ENCODE results near the gene TXNRD1. TPM values are rescaled to one million over a fixed set of nuclear protein-coding genes. Genes with fewer than 3 reads are reported as not detected.

The TXNRD1 gene
- total RNA-seq, 2 donors from 2014 or later: 87.6 to 115 TPM

DNA sequence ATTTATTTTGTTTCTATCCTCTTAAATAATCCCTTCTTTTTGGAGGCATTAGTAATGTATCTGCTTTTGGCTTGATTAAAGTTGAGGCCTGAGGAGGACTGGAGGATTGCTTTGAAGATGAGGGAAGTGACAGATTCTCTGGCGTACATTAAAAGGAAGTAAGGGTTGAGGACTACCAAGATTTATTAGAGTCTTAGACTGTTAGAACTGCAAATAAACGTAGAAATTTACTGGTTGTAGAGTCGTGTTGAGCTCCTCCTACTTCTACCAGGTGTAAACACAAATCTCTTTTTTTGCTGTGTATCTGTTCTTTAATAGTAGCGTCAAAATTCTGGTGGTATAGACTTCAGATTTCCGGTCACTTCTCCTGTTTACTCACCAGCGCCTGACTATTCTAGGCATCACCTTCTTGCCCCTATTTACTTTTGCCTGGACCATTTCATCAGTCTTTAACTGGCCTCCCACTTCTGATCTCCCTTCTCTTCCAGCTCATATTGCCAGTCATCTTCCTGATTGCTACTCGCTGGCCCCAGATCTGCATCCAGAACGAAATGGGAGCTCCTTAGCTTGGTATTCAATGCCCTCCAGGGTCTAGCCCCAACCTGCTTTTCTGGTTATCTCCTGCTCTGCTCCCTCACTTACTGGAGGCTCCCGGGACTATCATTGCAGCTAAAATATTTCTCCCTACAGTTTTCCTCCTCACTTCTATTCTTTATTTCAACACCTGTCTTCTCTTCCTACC lies 79.5 kb downstream of the TXNRD1 start:
- Histone ChIP-seq H3K9me3 (no peaks in the 10 kb centered on the region), H3K4me3 (no peak overlapping the region), H3K27me3 (replicated peaks; ENCODE audit: insufficient read depth) (no peaks in the 10 kb centered on the region), H3K4me1 (replicated peaks) (peaks cover 6% of the 10 kb centered on the region), H3K27ac (no peak overlapping the region), H3K36me3 (no peaks in the 10 kb centered on the region)
- no peak for DNase-seq (ENCODE audit: low spot score)
- TF ChIP-seq POLR2A (IDR thresholded peaks at IDR 0.05) (no peak), POLR2AphosphoS5 (IDR thresholded peaks at IDR 0.05) (no peak)
- TF ChIP-seq, protein P1, sequence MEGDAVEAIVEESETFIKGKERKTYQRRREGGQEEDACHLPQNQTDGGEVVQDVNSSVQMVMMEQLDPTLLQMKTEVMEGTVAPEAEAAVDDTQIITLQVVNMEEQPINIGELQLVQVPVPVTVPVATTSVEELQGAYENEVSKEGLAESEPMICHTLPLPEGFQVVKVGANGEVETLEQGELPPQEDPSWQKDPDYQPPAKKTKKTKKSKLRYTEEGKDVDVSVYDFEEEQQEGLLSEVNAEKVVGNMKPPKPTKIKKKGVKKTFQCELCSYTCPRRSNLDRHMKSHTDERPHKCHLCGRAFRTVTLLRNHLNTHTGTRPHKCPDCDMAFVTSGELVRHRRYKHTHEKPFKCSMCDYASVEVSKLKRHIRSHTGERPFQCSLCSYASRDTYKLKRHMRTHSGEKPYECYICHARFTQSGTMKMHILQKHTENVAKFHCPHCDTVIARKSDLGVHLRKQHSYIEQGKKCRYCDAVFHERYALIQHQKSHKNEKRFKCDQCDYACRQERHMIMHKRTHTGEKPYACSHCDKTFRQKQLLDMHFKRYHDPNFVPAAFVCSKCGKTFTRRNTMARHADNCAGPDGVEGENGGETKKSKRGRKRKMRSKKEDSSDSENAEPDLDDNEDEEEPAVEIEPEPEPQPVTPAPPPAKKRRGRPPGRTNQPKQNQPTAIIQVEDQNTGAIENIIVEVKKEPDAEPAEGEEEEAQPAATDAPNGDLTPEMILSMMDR (IDR thresholded peaks at IDR 0.05): no peak
- intact Hi-C loops (cut with DNase I): loop anchor here (5.0 kb wide), 1 partner anchor 163 kb away; no protein-coding TSS in a partner anchor
- 51% methylated on average over 9 of the region's 9 CpGs for WGBS

DNA sequence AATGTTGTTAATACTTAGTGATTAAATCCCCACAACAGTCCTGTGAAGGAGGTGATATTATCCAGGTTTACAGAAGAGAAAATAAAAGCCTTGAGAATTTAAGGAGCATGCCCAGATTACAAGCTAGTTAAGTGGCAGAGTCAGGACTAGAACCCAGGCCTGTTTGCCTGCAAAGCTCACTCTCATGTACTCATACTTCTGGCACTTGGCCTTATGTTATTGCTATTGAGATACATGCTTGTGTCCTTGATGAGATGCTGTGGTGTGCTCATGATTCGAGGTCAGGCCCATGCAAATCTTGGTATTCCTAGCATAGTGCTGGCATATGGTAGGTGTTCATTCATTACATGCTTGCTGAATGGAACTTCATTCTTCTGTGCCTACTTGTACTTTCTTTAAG lies 80.4 kb downstream of the TXNRD1 start:
- no peaks in the 10 kb centered on the region for H3K36me3 ChIP-seq
- 86% methylated on average over 1 of the region's 1 CpG for WGBS
- H3K27ac ChIP-seq: no peak overlapping the region
- TF ChIP-seq POLR2A (IDR thresholded peaks at IDR 0.05) (no peak), POLR2AphosphoS5 (IDR thresholded peaks at IDR 0.05) (no peak)
- TF ChIP-seq, protein P1 (IDR thresholded peaks at IDR 0.05): no peak
- H3K9me3 ChIP-seq: no peaks in the 10 kb centered on the region
- intact Hi-C loops (cut with DNase I): loop anchor here (5.0 kb wide), 1 partner anchor 164 kb away; no protein-coding TSS in a partner anchor
- H3K4me1 ChIP-seq (replicated peaks): peaks cover 6% of the 10 kb centered on the region
- DNase-seq (ENCODE audit: low spot score): no peak
- no peak overlapping the region for H3K4me3 ChIP-seq
- H3K27me3 ChIP-seq (replicated peaks; ENCODE audit: insufficient read depth): no peaks in the 10 kb centered on the region

DNA sequence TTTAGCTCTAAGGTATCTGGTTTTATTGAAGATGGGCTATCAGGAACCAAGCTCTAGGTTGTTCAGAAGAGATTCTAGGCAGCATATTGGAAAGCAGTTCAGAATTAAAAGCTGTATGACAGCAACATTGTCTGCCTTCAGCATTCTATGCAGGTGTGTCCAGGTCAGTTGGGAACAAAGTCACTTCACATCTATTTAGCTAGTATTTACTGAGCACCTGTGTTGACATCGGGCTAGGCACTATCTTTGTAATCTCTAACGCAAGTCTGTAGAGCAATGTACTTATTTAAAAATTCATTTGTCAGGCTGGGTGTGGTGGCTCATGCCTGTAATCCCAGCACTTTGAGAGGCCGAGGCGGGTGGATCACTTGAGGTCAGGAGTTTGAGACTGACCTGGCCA lies 81.1 kb downstream of the TXNRD1 start:
- Histone ChIP-seq H3K36me3 (no peaks in the 10 kb centered on the region), H3K4me3 (no peak overlapping the region), H3K27me3 (replicated peaks; ENCODE audit: insufficient read depth) (no peaks in the 10 kb centered on the region), H3K27ac (no peak overlapping the region), H3K9me3 (no peaks in the 10 kb centered on the region), H3K4me1 (replicated peaks) (peaks cover 6% of the 10 kb centered on the region)
- intact Hi-C loops (cut with DNase I): loop anchor here (5.0 kb wide), 1 partner anchor 164 kb away; no protein-coding TSS in a partner anchor
- 87% methylated on average over 4 of the region's 4 CpGs for whole genome bisulfite sequencing
- TF ChIP-seq POLR2AphosphoS5 (IDR thresholded peaks at IDR 0.05) (no peak), POLR2A (IDR thresholded peaks at IDR 0.05) (no peak)
- TF ChIP-seq, protein P1 (IDR thresholded peaks at IDR 0.05): no peak
- DNase-seq (ENCODE audit: low spot score): no peak

DNA sequence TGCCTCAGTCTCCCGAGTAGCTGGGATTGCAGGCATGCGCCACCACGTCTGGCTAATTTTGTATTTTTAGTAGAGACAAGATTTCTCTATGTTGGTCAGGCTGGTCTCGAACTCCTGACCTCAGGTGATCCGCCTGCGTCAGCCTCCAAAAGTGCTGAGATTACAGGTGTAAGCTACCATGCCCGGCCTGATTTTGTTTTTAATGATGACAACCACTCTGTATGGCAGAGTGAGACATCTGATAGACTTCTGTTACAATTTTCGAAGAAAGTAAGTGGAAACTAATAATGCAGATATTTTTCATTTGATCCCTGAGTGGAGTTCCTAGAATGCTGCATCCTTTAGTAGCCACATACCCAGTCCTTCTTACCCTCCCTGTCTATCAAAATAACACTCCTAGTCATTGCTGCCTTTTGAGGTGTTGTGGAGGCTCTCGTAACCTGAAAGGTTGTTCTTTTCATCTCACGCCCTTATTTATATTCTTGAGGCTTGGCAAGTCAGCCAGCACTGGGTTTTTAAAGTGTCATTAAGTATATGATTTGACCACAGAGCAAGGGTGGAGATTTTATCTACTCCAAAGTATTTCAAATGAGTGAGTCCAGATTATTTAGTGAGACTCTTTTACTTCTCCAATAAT lies 82.0 kb downstream of the TXNRD1 start:
- no peaks in the 10 kb centered on the region for H3K36me3 ChIP-seq
- intact Hi-C loops (cut with DNase I): loop anchor here (5.0 kb wide), 1 partner anchor 165 kb away; no protein-coding TSS in a partner anchor
- no peaks in the 10 kb centered on the region for H3K9me3 ChIP-seq
- no peak for DNase-seq (ENCODE audit: low spot score)
- TF ChIP-seq POLR2AphosphoS5 (IDR thresholded peaks at IDR 0.05): no peak
- TF ChIP-seq, protein P1 (IDR thresholded peaks at IDR 0.05): no peak
- no peak for TF ChIP-seq POLR2A (IDR thresholded peaks at IDR 0.05)
- no peak overlapping the region for H3K27ac ChIP-seq
- H3K4me3 ChIP-seq: no peak overlapping the region
- peaks cover 6% of the 10 kb centered on the region for H3K4me1 ChIP-seq (replicated peaks)
- H3K27me3 ChIP-seq (replicated peaks; ENCODE audit: insufficient read depth): no peaks in the 10 kb centered on the region
- 82% methylated on average over 10 of the region's 10 CpGs for WGBS

All from prostate gland (tissue), 2 donors.